Esophagus muscularis mucosa (tissue), 3 donors: ENCODE measurements around the gene FHIP1A.

ENCODE experiments used
- POLR2A ChIP-seq: fragments of 450-650 bp; IDR thresholded peaks from one replicate; pipeline ENCODE4 v1.6.1; 2017; ENCODE audit warnings: antibody characterized with exemption, moderate library complexity, mild to moderate bottlenecking, low read depth
- TF ChIP-seq, protein P1 (sequence below), 3 experiments: fragments of 200-600 bp in 2 of 3; fragments of 450-650 bp in 1 of 3; sonication (generic) in 2 of 3; IDR thresholded peaks; one replicate each; pipeline ENCODE4 v1.5.1; 2017 to 2019; ENCODE audit warnings: antibody characterized with exemption in 3 of 3, mild to moderate bottlenecking in 2 of 3, moderate library complexity in 1 of 3

DNA sequence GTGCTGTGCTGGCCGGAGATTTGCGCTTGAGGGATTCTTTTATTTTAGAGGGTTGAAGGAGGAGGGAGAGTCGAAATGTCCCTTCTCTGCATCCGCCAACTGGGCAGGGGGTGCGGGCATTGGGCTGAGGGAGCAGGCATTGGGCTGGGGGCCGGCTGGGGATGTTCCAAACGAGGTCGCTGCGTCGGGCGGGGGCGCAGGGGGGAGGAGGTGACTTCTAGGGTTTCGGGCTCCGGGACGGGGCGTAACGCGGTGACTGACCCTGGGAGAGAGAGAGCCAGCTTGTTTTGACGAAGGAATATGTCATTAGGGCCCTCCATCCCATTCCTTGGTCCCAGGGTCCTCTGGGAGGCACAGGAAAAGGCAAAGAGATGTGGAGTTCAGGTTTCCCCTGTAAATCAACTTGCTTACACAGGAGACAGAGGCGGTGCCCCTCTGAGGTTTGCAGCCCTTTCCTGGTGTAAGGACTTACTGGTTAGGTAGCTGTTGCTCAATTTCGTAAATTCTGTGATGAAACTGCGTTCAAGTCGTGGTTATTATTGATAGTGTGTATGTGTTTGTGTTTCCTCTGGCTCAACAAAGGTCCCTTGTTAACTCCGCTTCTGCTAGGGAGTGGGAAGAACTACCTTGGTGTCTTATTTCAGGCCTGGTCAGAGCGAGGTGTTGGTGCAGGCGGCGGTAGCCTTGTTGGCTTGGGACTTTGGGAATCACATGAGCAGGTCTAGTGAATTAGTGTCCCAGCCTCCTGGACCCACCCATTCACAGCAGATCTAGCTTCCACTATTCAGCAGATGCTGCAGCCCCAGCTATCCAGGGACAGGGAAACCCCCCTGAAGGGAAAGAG is 716 bp downstream of the FHIP1A start:
- TF ChIP-seq, protein P1, sequence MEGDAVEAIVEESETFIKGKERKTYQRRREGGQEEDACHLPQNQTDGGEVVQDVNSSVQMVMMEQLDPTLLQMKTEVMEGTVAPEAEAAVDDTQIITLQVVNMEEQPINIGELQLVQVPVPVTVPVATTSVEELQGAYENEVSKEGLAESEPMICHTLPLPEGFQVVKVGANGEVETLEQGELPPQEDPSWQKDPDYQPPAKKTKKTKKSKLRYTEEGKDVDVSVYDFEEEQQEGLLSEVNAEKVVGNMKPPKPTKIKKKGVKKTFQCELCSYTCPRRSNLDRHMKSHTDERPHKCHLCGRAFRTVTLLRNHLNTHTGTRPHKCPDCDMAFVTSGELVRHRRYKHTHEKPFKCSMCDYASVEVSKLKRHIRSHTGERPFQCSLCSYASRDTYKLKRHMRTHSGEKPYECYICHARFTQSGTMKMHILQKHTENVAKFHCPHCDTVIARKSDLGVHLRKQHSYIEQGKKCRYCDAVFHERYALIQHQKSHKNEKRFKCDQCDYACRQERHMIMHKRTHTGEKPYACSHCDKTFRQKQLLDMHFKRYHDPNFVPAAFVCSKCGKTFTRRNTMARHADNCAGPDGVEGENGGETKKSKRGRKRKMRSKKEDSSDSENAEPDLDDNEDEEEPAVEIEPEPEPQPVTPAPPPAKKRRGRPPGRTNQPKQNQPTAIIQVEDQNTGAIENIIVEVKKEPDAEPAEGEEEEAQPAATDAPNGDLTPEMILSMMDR (IDR thresholded peaks at IDR 0.05): no peak
- TF ChIP-seq POLR2A: no peak
